Activated CD4-positive, alpha-beta T cell treated with anti-CD3 and anti-CD28 coated beads, Interleukin-2, amount 10 ng/mL, durations not matched to agents 24 days and 14 days (primary cell): ENCODE data around the gene HDGFL3. TPM values are rescaled to one million over a fixed set of nuclear protein-coding genes. Genes with fewer than 3 reads are reported as not detected.

ENCODE experiments used
- total RNA-seq: library from RNA; stranded (reverse); gene quantifications from 2 replicates; pipeline ENCODE4 v1.2.3, GENCODE V29; 2022

Gene HDGFL3
- total RNA-seq, 1 donor from 2014 or later: 34.6 TPM

Other genes starting within 250 kb of the HDGFL3 start
- gene RAMAC, start 221.6 kb downstream of the HDGFL3 start, total RNA-seq: 23.9 and 26.4 TPM in 2 replicates
- gene C15orf40, start 196.2 kb downstream of the HDGFL3 start, total RNA-seq: 23.6 and 30.8 TPM in 2 replicates
- 61.7 and 62.7 TPM in 2 replicates for gene BTBD1, start 140.6 kb downstream of the HDGFL3 start, total RNA-seq
- gene TM6SF1, start 100.2 kb downstream of the HDGFL3 start, total RNA-seq: 3.6 and 4.0 TPM in 2 replicates
- gene BNC1, start 76.8 kb upstream of the HDGFL3 start, total RNA-seq: not detected in 2 replicates
- not detected in 2 replicates for gene SH3GL3, start 239.5 kb upstream of the HDGFL3 start, total RNA-seq